HepG2 (cell line): ENCODE results near the gene SEC14L5. TPM values are rescaled to one million over a fixed set of nuclear protein-coding genes. Genes with fewer than 3 reads are reported as not detected.
"Not testable (repeated sequence)": the region's sequence is repeated elsewhere in the genome, so short reads cannot be mapped to it uniquely, and the experiment has no call there.

Experiments used
- ATAC-seq: fragments of 200-7000 bp; cut with Tn5 transposase; 3 replicates; pipeline ENCODE4 v1.9.1; 2020; ENCODE audit warnings: mild to moderate bottlenecking, moderate library complexity
- BruUV-seq: library from RNA; stranded (reverse); fragments of 400-500 nt; replicated peaks from 2 replicates; lab custom pipeline; 2021; lab: Mats Ljungman, UMichigan
- CTCF ChIA-PET: fragments of 300-600 bp; formaldehyde crosslinking; extraction: SDS; loops from one replicate; lab custom pipeline; 2021; ENCODE audit warnings: low total read pairs, inconsistent platforms, low intra/inter-chr PET ratio; lab: Yijun Ruan, JAX
- POLR2A ChIA-PET: fragments of 350-600 bp; sonication (Branson Sonifier 250); formaldehyde crosslinking; loops from one replicate; lab custom pipeline; 2020; ENCODE audit warnings: antibody characterized with exemption, inconsistent platforms; lab: Yijun Ruan, JAX
- DNase-seq: peaks from one replicate; pipeline ENCODE4 v3.0.0-alpha.2; 2015; ENCODE audit warnings: low spot score
- FAIRE-seq: peaks from 3 replicates; lab custom pipeline; 2011; peaks lifted over from hg19 to GRCh38; lab: Jason Lieb, UNC
- H2AFZ ChIP-seq: one replicate; pipeline ENCODE4 v1.6.1; 2011; ENCODE audit warnings: low read length, inconsistent platforms
- H3K27ac ChIP-seq: fragments of 300-600 bp; 3 replicates; pipeline ENCODE4 v1.8.0; 2011; ENCODE audit warnings: mixed run types, mild to moderate bottlenecking, mixed read lengths, low read length, inconsistent platforms; ENCODE audit not compliant: insufficient read depth; ENCODE audit errors: extremely low read length
- H3K27me3 ChIP-seq, 2 experiments: fragments of 200-600 bp in 1 of 2; 2 replicates in 1 of 2; 3 replicates in 1 of 2; pipeline versions ENCODE4 v1.6.0 to v1.8.0; 2011; ENCODE audit warnings: low read length in 2 of 2, mild to moderate bottlenecking in 2 of 2, moderate library complexity in 2 of 2, inconsistent platforms in 1 of 2; ENCODE audit not compliant: insufficient read depth in 2 of 2, control insufficient read depth in 1 of 2
- H3K36me3 ChIP-seq, 2 experiments: fragments of 200-600 bp in 1 of 2; replicated peaks in 1 of 2; 2 replicates in 1 of 2; 3 replicates in 1 of 2; pipeline versions ENCODE4 v1.5.1 to v1.8.0; 2011; ENCODE audit warnings: low read length in 2 of 2, inconsistent platforms in 1 of 2; ENCODE audit not compliant: insufficient read depth in 2 of 2, control insufficient read depth in 1 of 2
- H3K4me1 ChIP-seq: 2 replicates; pipeline ENCODE4 v1.5.1; 2012; ENCODE audit warnings: low read length, inconsistent platforms; ENCODE audit not compliant: insufficient read depth
- H3K4me2 ChIP-seq: 2 replicates; pipeline ENCODE4 v1.6.0; 2011; ENCODE audit warnings: low read depth, low read length, inconsistent platforms
- H3K4me3 ChIP-seq, 3 experiments: fragments of 200-600 bp in 1 of 3; sonication (generic), shearing (Covaris generic) in 1 of 3; replicated peaks in 1 of 3; 2 replicates each; pipeline ENCODE4 v1.5.1; 2011 to 2016; ENCODE audit warnings: low read length in 3 of 3, inconsistent platforms in 2 of 3, low read depth in 2 of 3, mild to moderate bottlenecking in 2 of 3, control low read depth in 1 of 3, mixed read lengths in 1 of 3; ENCODE audit not compliant: insufficient read depth in 1 of 3
- H3K79me2 ChIP-seq: one replicate; pipeline ENCODE4 v1.6.1; 2011; ENCODE audit warnings: low read length, inconsistent platforms; ENCODE audit not compliant: insufficient read depth
- H3K9ac ChIP-seq: 2 replicates; pipeline ENCODE4 v1.6.0; 2011; ENCODE audit warnings: mild to moderate bottlenecking, low read depth, low read length, inconsistent platforms; ENCODE audit not compliant: insufficient read depth
- H3K9me3 ChIP-seq: 2 replicates; pipeline ENCODE4 v1.5.1; 2012; ENCODE audit warnings: mild to moderate bottlenecking, low read length
- H4K20me1 ChIP-seq: 2 replicates; pipeline ENCODE4 v1.6.0; 2011; ENCODE audit warnings: inconsistent platforms, mild to moderate bottlenecking, low read length, moderate library complexity; ENCODE audit not compliant: insufficient read depth
- SNAPC4 ChIP-seq: sonication (generic); formaldehyde crosslinking; IDR thresholded peaks from 2 replicates; pipeline ENCODE4 v1.4.0; 2020; ENCODE audit warnings: mild to moderate bottlenecking, missing genetic modification reagents
- TOE1 ChIP-seq: sonication (generic); formaldehyde crosslinking; IDR thresholded peaks from 2 replicates; pipeline ENCODE4 v1.4.0; 2020; ENCODE audit warnings: mild to moderate bottlenecking, missing genetic modification reagents
- ZNF224 ChIP-seq: sonication (generic); formaldehyde crosslinking; IDR thresholded peaks from 2 replicates; pipeline ENCODE4 v1.5.0; 2020; ENCODE audit warnings: mild to moderate bottlenecking, missing genetic modification reagents
- WGBS: methylation state at CpG from one replicate; pipeline ENCODE4 v1.1.6; 2017; ENCODE audit warnings: low lambda C conversion rate; 5-methylcytosine and 5-hydroxymethylcytosine counted together
- in situ Hi-C: cut with HindIII; loops from 2 replicates; pipeline ENCODE4 v1.10.0; 2017; ENCODE audit warnings: low pct_unique_long_range_greater_than_20kb; ENCODE audit not compliant: extremely low pct_ligation_motif_present
- intact Hi-C: fragments of 100-400 bp; cut with micrococcal nuclease; formaldehyde crosslinking; loops from one replicate; pipeline ENCODE4 v1.10.0; 2022; ENCODE audit not compliant: unreplicated experiment
- polyA plus RNA-seq, 8 experiments: library from polyadenylated mRNA; depleted of rRNA in 3 of 8; stranded (reverse) in 7 of 8; unstranded in 1 of 8; fragments of >200 nt; fragmentation: Illumina TruSeq in 4 of 8; extraction: Trizol in 4 of 8; gene quantifications; 2 replicates each; pipeline versions ENCODE4 v1.2.1 to v1.2.3, GENCODE V29; 2011 to 2016; ENCODE audit warnings: low read depth in 4 of 8, missing spikeins in 1 of 8, mixed read lengths in 1 of 8; ENCODE audit not compliant: insufficient read depth in 1 of 8
- total RNA-seq, 5 experiments: library from RNA; depleted of rRNA; stranded (reverse); fragments of >200 nt; fragmentation: Illumina TruSeq; extraction: Trizol; gene quantifications; 2 replicates each; pipeline ENCODE4 v1.2.3, GENCODE V29; 2016; ENCODE audit warnings: low read depth in 1 of 5

Gene SEC14L5
- total and polyA plus RNA-seq, 2 of the 13 experiments (the other 11 are each of a cell fraction or from before 2014, with no cell fraction given): 0.40 to 0.42 TPM

- TF ChIP-seq SNAPC4 (CRISPR knock-in tag) (no peak), ZNF224 (no peak), TOE1 (CRISPR knock-in tag) (no peak)
Observed at GRCh38 chr16:4949986-4950385, 8.1 kb upstream of the SEC14L5 start (continued).

DNA sequence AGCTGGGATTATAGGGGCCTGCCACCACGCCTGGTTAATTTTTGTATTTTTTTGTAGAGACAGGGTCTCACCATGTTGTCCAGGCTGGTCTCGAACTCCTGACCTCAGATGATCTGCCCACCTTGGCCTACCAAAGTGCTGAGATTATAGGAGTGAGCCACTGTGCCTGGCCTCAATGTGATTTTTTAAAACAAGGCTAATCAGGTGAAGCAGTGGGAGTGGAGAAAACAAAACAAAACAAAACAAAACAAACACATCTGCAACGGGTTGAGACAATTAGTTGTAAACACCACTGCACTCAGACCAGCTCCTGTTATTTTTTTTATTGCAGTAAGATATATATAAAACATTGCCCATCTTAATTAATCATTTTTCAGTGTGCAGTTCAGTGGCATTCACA lies 6.5 kb upstream of the SEC14L5 start:
- FAIRE-seq, H3K4me2 ChIP-seq, H3K36me3 ChIP-seq, DNase-seq, H3K9ac ChIP-seq, BruUV-seq, H4K20me1 ChIP-seq, H3K27me3 ChIP-seq, H3K27ac ChIP-seq, H3K79me2 ChIP-seq, H3K4me3 ChIP-seq, CTCF ChIA-PET, H2AFZ ChIP-seq, ATAC-seq, H3K9me3 ChIP-seq: not testable (repeated sequence)
- POLR2A ChIA-PET: interaction anchor here (0.7 kb wide), 1 partner anchor 74 kb away, joined by 3 read pairs; no protein-coding TSS in a partner anchor
- intact Hi-C loops (loop anchor here (10.0 kb wide), 1 partner anchor 337 kb away; the partner anchor contains the start of gene UBALD1), in situ Hi-C loops (loop anchor here (25.0 kb wide), 1 partner anchor 439 kb away; no protein-coding TSS in a partner anchor)
- peaks cover 46% of the 10 kb centered on the region for H3K4me1 ChIP-seq
- 27% methylated on average over 3 of the region's 3 CpGs for WGBS
